HG03575 (cell line): ENCODE results near the gene H2BK1.

Experiments
- ATAC-seq: cut with Tn5 transposase; IDR thresholded peaks from one replicate; pipeline ENCODE4 v1.9.1; 2021; ENCODE audit not compliant: unreplicated experiment, insufficient number of reproducible peaks, low FRiP score; ENCODE audit errors: extremely low read depth

The H2BK1 gene

DNA sequence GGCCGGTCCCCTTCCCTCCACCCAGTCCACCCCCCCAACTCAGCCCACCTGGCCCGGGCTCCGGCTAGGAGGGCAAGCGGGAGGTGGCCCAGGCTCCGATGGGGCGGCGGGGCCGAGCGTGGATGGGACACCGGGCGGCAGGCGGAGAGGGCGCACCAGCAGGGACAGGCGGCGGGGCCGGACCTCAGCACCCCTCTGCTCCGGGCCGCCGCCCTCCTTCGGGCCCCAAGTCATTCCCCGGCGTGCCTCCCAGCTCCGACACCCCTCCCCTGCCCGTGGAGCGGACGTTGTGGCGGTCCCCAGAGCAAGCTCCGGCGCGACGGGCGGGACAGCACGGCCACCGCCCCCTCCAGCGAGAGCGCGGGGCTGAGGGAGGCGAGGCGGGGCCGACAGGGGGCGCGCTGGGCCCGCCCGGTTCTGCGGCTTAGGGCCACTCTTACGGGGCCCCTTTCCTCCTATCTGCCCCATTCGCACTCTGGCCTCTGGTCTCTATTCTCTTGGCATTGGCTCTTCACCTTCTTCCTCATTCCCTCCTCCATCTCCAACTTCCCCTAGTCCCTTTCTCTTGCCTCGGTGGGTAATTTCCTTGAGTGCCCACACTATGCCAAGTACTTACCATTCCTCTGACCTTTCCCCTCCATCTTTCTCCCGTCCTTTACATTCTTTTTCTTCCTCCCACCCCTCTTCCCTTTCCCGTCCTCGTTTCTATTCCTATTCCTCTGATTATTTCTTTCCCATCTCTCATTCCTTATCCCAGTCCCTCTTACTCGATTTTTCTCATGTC, 42.1 kb downstream of the H2BK1 start:
- ATAC-seq: no peak

DNA sequence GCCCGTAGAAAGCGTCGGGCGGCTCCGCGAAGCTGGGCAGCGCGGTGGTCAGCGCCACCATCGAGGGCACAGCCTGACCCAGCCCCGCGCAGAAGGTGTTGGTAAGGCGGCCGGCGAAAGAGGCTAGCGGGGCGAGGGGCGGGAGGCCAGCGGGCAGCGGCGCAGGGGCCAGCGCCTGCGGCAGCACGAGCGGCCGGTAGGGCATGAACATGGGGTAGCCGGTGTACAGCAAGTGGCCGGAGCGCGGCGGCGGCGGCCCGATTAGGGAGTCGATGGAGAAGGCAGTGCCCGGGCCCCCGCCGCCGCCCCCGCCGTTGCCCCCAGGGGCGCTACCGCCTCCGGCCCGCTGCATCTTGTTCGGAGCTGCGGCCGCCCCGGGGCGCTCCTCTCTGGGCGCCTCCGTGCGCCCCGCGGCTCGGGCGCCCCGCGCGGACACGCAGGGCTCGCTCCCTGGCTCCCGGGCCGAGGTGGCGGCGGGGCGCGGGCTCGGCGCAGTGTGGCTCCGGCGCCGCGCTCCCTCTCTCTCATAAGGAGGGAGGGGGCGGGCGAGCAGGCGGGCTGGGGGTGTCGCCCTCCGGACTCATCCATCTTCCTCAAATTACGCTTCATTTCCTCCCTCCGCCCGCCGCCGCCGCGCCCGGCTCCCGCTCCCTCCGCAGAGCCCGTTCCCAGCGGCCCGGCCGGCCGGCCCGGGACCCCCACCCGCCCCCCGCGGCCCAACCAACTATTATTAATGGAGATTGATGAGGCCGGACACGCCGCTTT, 42.9 kb downstream of the H2BK1 start, which contains the start of gene GBX1:
TSS of gene GBX1 (minus strand) at position 498 of the 765 bp plus-strand sequence. CDS start at position 352, 146 bp downstream.
- no peak for ATAC-seq

GRCh38 chr7:151166629-151167196, 43.6 kb downstream of the H2BK1 start:
- no peak for ATAC-seq

DNA sequence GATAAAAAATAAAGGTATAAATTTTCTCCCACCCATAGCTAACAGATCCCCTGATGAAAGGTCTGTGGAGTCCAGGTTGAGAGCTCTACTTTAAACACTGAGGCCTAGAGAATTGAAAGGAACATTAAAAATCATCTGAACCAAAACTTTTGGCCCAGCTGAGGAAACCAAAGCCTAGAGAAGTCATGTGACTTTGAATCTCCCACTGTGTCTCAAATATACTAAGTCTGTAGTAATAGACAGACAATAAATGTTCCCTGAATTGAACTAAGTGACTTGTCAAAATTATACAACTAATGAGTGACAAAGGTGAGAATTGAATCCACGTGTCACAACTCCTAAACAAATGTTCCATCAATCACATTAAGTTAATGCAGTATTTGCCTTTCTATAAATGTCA, 48.5 kb downstream of the H2BK1 start:
- no peak for ATAC-seq
